Ectodermal cell (in vitro differentiated cells): Measurements from ENCODE around the gene CARMIL3.

Experiments used
- H3K27ac ChIP-seq: 2 replicates; pipeline ENCODE4 v1.7.0; 2013; ENCODE audit warnings: mild to moderate bottlenecking, low read depth, low read length; ENCODE audit not compliant: insufficient read depth, poor library complexity, severe bottlenecking
- H3K27me3 ChIP-seq: 2 replicates; pipeline ENCODE4 v1.7.0; 2013; ENCODE audit warnings: mild to moderate bottlenecking, low read length; ENCODE audit not compliant: insufficient read depth, control insufficient read depth, poor library complexity, severe bottlenecking
- H3K36me3 ChIP-seq: one replicate; pipeline ENCODE4 v1.7.0; 2013; ENCODE audit warnings: low read length; ENCODE audit not compliant: control insufficient read depth, insufficient read depth
- H3K4me1 ChIP-seq: one replicate; pipeline ENCODE4 v1.7.0; 2013; ENCODE audit warnings: low read length; ENCODE audit not compliant: control insufficient read depth, insufficient read depth
- H3K4me3 ChIP-seq: 2 replicates; pipeline ENCODE4 v1.7.0; 2013; ENCODE audit warnings: low read depth, low read length, control low read depth; ENCODE audit not compliant: insufficient read depth
- H3K9me3 ChIP-seq: 2 replicates; pipeline ENCODE4 v1.7.0; 2013; ENCODE audit warnings: mild to moderate bottlenecking, low read length, moderate library complexity; ENCODE audit not compliant: control insufficient read depth
- WGBS, 2 experiments: methylation state at CpG; one replicate each; pipeline ENCODE4 v1.1.7; 2013; ENCODE audit warnings: missing lambda C conversion rate in 2 of 2; 5-methylcytosine and 5-hydroxymethylcytosine counted together

Gene CARMIL3

GRCh38 chr14:24095271-24096068 is 43.7 kb downstream of the CARMIL3 start:
- peaks cover 8% of the 10 kb centered on the region for H3K4me1 ChIP-seq
- peak overlapping the region; percentile 72 for H3K4me3 ChIP-seq
- peaks cover 3% of the 10 kb centered on the region for H3K27me3 ChIP-seq
- no peaks in the 10 kb centered on the region for H3K9me3 ChIP-seq
- no peak overlapping the region for H3K27ac ChIP-seq
- no peaks in the 10 kb centered on the region for H3K36me3 ChIP-seq
- WGBS, 2 experiments = 53 to 55% methylated on average over 12 of the region's 12 CpGs

DNA sequence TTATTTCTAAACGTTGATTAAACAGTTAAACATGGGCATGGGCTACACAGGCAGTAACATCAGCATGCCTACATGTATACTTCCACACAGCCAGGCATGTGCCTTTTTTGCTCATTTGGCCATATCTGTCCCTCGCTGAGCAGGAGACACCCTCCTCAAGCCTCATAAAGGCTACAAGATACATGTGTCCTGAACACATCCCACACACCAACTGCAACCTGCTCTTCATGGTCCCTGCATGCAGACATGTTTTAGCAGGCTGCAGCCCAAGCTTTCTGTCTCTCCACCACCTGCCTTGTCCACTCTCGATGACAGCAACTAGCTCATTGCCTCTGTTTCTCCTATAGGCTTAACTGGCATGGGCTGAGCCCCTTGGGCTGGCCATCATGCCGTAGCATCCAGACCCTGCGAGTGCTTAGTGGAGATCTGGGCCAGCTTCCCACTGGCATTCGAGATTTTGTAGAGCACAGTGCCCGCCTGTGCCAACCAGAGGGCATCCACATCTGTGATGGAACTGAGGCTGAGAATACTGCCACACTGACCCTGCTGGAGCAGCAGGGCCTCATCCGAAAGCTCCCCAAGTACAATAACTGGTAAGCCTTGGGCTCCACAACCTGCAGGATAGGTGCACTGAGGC is 44.9 kb downstream of the CARMIL3 start:
- no peak overlapping the region for H3K27ac ChIP-seq
- H3K36me3 ChIP-seq = no peaks in the 10 kb centered on the region
- no peaks in the 10 kb centered on the region for H3K9me3 ChIP-seq
- no peak overlapping the region for H3K4me3 ChIP-seq
- H3K4me1 ChIP-seq = peaks cover 8% of the 10 kb centered on the region
- WGBS, 2 experiments = 94 to 97% methylated on average over 8 of the region's 8 CpGs
- peaks cover 3% of the 10 kb centered on the region for H3K27me3 ChIP-seq

GRCh38 chr14:24098229-24098926 is 46.6 kb downstream of the CARMIL3 start:
- WGBS, 2 experiments = 95% methylated on average over 16 of the region's 16 CpGs
- no peak overlapping the region for H3K27ac ChIP-seq
- H3K4me3 ChIP-seq = no peak overlapping the region
- H3K4me1 ChIP-seq = peaks cover 8% of the 10 kb centered on the region
- no peaks in the 10 kb centered on the region for H3K9me3 ChIP-seq
- no peaks in the 10 kb centered on the region for H3K36me3 ChIP-seq
- peaks cover 3% of the 10 kb centered on the region for H3K27me3 ChIP-seq

GRCh38 chr14:24098927-24099813 is 47.4 kb downstream of the CARMIL3 start:
- WGBS, 2 experiments = 90 to 92% methylated on average over 17 of the region's 17 CpGs

GRCh38 chr14:24100197-24100981 is 48.6 kb downstream of the CARMIL3 start:
- no peaks in the 10 kb centered on the region for H3K9me3 ChIP-seq
- H3K36me3 ChIP-seq = no peaks in the 10 kb centered on the region
- WGBS, 2 experiments = 87 to 94% methylated on average over 4 of the region's 4 CpGs
- no peak overlapping the region for H3K4me3 ChIP-seq
- no peaks in the 10 kb centered on the region for H3K27me3 ChIP-seq
- peaks cover 1% of the 10 kb centered on the region for H3K4me1 ChIP-seq
- no peak overlapping the region for H3K27ac ChIP-seq

More at GRCh38 chr14:24098927-24099813, 47.4 kb downstream of the CARMIL3 start:
- Histone ChIP-seq H3K9me3 (no peaks in the 10 kb centered on the region), H3K36me3 (no peaks in the 10 kb centered on the region), H3K4me3 (no peak overlapping the region), H3K27me3 (peaks cover 3% of the 10 kb centered on the region), H3K27ac (no peak overlapping the region), H3K4me1 (peaks cover 8% of the 10 kb centered on the region)

GRCh38 chr14:24100982-24101494 is 49.2 kb downstream of the CARMIL3 start:
- Histone ChIP-seq H3K36me3 (no peaks in the 10 kb centered on the region), H3K9me3 (no peaks in the 10 kb centered on the region), H3K27ac (no peak overlapping the region), H3K4me1 (no peaks in the 10 kb centered on the region), H3K4me3 (no peak overlapping the region), H3K27me3 (no peaks in the 10 kb centered on the region)
- WGBS, 2 experiments = 87 to 96% methylated on average over 3 of the region's 3 CpGs

DNA sequence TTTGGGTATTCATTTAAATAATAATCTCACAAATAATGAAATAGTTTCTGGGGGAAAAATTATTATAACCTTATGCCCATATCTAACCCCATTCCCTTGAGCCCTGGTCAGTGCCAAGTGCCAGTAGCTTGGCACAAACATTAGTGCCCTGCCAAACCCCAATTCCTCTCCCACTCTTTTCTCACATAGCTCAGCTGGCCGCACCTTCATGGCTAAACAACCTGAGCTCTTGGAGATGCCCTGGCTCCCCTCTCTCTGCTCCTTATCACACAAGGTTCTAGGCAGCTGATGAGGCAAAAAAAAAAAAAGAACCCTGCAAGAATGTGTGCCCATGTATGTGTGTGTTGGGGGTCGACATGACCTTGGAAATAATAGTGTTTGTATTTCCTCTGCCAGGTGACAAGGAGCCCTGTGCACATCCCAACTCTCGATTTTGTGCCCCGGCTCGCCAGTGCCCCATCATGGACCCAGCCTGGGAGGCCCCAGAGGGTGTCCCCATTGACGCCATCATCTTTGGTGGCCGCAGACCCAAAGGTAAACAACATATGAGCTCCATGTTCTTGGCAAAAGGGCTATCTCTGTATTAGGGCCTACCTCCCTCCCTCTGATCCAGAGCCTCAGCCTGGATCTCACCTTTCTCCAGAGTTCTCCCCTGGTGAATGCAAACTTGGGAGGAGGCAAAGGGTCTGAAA is 50.7 kb downstream of the CARMIL3 start:
- Histone ChIP-seq H3K36me3 (no peaks in the 10 kb centered on the region), H3K27ac (no peak overlapping the region), H3K4me3 (no peak overlapping the region), H3K4me1 (no peaks in the 10 kb centered on the region), H3K27me3 (no peaks in the 10 kb centered on the region), H3K9me3 (no peaks in the 10 kb centered on the region)
- 94% methylated on average over 7 of the region's 7 CpGs for WGBS, 2 experiments

DNA sequence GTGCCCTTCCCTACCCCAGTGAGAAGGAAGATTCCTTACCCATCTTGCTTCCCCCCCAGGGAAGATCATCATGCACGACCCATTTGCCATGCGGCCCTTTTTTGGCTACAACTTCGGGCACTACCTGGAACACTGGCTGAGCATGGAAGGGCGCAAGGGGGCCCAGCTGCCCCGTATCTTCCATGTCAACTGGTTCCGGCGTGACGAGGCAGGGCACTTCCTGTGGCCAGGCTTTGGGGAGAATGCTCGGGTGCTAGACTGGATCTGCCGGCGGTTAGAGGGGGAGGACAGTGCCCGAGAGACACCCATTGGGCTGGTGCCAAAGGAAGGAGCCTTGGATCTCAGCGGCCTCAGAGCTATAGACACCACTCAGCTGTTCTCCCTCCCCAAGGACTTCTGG is 51.6 kb downstream of the CARMIL3 start:
- Histone ChIP-seq H3K27me3 (no peaks in the 10 kb centered on the region), H3K4me3 (no peak overlapping the region), H3K36me3 (no peaks in the 10 kb centered on the region), H3K9me3 (no peaks in the 10 kb centered on the region), H3K4me1 (no peaks in the 10 kb centered on the region), H3K27ac (no peak overlapping the region)
- WGBS, 2 experiments = 95% methylated on average over 13 of the region's 13 CpGs
